Upper lobe of left lung (tissue), 6 donors: Measurements from ENCODE around the gene LPIN1. TPM values are rescaled to one million over a fixed set of nuclear protein-coding genes. Genes with fewer than 3 reads are reported as not detected.
A peak's percentile ranks its signal among the peaks of the same experiment; 100 is the strongest.

ENCODE experiments used
- ATAC-seq, 2 donors: fragments of 200-7000 bp; cut with Tn5 transposase; one replicate each; pipeline ENCODE4 v1.9.1; 2022; ENCODE audit warnings: mild to moderate bottlenecking in 2 of 2, moderate library complexity in 2 of 2; ENCODE audit not compliant: low FRiP score in 2 of 2
- DNase-seq, 2 donors: peaks; one replicate each; pipeline ENCODE4 v3.0.0-alpha.2; 2019 to 2020
- H3K27ac ChIP-seq, 4 donors: fragments of 200-600 bp; sonication (generic); one replicate each; pipeline ENCODE4 v1.5.1; 2016 to 2019
- H3K27me3 ChIP-seq, 4 donors: fragments of 200-600 bp; sonication (generic); one replicate each; pipeline ENCODE4 v1.5.1; 2017 to 2019
- H3K36me3 ChIP-seq, 4 donors: fragments of 200-600 bp; sonication (generic); one replicate each; pipeline ENCODE4 v1.5.1; 2016 to 2019
- H3K4me1 ChIP-seq, 4 donors: fragments of 200-600 bp; sonication (generic); one replicate each; pipeline ENCODE4 v1.5.1; 2018 to 2019
- H3K4me3 ChIP-seq, 4 donors: fragments of 200-600 bp; sonication (generic); one replicate each; pipeline ENCODE4 v1.5.1; 2017 to 2019; ENCODE audit warnings: mild to moderate bottlenecking in 2 of 4, moderate library complexity in 1 of 4
- H3K9me3 ChIP-seq, 4 donors: fragments of 200-600 bp; sonication (generic); one replicate each; pipeline ENCODE4 v1.5.1; 2018 to 2019
- EP300 ChIP-seq, 4 donors: sonication (generic); formaldehyde crosslinking; IDR thresholded peaks; one replicate each; pipeline ENCODE4 v1.5.1; 2017; ENCODE audit warnings: antibody characterized with exemption in 4 of 4, control low read depth in 2 of 4
- POLR2A ChIP-seq, 4 donors: fragments of 450-650 bp; IDR thresholded peaks; one replicate each; pipeline ENCODE4 v1.5.1; 2016 to 2017; ENCODE audit warnings: antibody characterized with exemption in 4 of 4, mild to moderate bottlenecking in 2 of 4
- POLR2AphosphoS5 ChIP-seq, 2 donors: sonication (generic); formaldehyde crosslinking; IDR thresholded peaks; one replicate each; pipeline ENCODE4 v1.5.1; 2017; ENCODE audit warnings: antibody characterized with exemption in 2 of 2
- WGBS, 2 donors: methylation state at CpG; one replicate each; pipeline ENCODE4 v1.1.5; 2017 to 2018; 5-methylcytosine and 5-hydroxymethylcytosine counted together
- total RNA-seq, 6 donors: library from RNA; depleted of rRNA in 4 of 6; stranded (reverse); fragments of >200 nt in 4 of 6; gene quantifications; one replicate each; pipeline versions ENCODE4 v1.1.0 to v1.2.1, GENCODE V29; 2016 to 2021
- TF ChIP-seq, protein P1 (sequence below), 6 experiments: fragments of 450-650 bp in 4 of 6; fragments of 200-600 bp in 2 of 6; sonication (generic) in 2 of 6; IDR thresholded peaks; one replicate each; pipeline ENCODE4 v1.5.1; 2016 to 2019; ENCODE audit warnings: antibody characterized with exemption in 6 of 6
- donor health status: DM: no; HTN: no; CAD: no; lungs with moderate emphysema.
- donor health status: DM: no; HTN: yes; CAD: no; lungs with severe emphysema.

The LPIN1 gene
- total RNA-seq, 6 donors from 2014 or later, result 45.9 to 87.0 (median 54.2) TPM

DNA sequence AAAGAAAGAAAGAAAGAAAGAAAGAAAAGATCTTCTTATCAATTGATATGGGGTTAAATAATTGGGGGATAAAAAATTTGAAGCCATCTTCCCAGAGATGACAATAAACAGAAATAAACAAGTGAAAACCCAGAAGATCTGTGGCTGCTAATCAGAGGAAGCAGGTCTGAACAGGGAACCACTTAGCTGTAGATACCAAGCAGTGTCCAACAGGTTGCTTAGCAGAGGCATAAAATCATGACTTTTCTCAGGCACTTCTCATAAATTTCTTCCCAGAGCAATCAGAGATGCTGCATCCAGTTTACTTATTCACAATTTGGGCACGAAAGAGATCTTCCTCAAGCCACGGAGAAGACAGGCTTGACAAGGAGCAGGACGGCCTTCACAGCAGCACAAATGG is 5.7 kb upstream of the LPIN1 start:
- 82 to 90% methylated on average over 3 of the region's 3 CpGs for WGBS, 2 donors
- Histone ChIP-seq H3K27me3 (no peaks in the 10 kb centered on the region), H3K36me3 (no peaks in the 10 kb centered on the region), H3K27ac (no peak overlapping the region), H3K4me1 (peaks cover 21 to 33% (median 24%) of the 10 kb centered on the region in 4 donors), H3K4me3 (no peak overlapping the region), H3K9me3 (no peaks in the 10 kb centered on the region)
- TF ChIP-seq, protein P1, sequence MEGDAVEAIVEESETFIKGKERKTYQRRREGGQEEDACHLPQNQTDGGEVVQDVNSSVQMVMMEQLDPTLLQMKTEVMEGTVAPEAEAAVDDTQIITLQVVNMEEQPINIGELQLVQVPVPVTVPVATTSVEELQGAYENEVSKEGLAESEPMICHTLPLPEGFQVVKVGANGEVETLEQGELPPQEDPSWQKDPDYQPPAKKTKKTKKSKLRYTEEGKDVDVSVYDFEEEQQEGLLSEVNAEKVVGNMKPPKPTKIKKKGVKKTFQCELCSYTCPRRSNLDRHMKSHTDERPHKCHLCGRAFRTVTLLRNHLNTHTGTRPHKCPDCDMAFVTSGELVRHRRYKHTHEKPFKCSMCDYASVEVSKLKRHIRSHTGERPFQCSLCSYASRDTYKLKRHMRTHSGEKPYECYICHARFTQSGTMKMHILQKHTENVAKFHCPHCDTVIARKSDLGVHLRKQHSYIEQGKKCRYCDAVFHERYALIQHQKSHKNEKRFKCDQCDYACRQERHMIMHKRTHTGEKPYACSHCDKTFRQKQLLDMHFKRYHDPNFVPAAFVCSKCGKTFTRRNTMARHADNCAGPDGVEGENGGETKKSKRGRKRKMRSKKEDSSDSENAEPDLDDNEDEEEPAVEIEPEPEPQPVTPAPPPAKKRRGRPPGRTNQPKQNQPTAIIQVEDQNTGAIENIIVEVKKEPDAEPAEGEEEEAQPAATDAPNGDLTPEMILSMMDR (IDR thresholded peaks at IDR 0.05), result no peak
- TF ChIP-seq EP300 (IDR thresholded peaks at IDR 0.05), result no peak
- TF ChIP-seq POLR2A (IDR thresholded peaks at IDR 0.05), result no peak
- TF ChIP-seq POLR2AphosphoS5 (IDR thresholded peaks at IDR 0.05), result no peak
- no peak for ATAC-seq
- DNase-seq, result no peak

DNA sequence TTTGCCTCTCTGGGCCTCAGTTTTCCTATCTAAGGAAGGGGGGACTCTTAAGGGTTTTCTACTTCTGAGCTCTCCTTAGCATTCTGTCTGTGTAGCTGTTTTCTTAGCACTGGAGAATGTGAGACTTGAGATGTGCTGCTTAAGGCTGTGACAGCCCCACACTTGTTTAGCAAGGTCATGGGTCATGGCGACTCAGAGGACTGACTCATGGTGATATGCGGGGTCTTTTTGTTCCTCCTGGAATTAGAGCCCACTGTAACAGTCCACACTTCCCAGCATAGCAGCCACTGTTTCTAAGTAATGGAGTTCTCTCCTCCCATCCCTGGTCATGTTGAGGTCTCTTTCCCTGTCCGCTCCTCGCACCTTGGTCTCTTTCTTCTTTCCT is 4.1 kb upstream of the LPIN1 start:
- Histone ChIP-seq H3K4me3 (no peak overlapping the region), H3K9me3 (no peaks in the 10 kb centered on the region), H3K27ac (no peak overlapping the region), H3K36me3 (no peaks in the 10 kb centered on the region), H3K4me1 (peaks cover 30 to 46% (median 32%) of the 10 kb centered on the region in 4 donors), H3K27me3 (no peaks in the 10 kb centered on the region)
- 86 to 87% methylated on average over 4 of the region's 4 CpGs for WGBS, 2 donors
- ATAC-seq, result no peak
- TF ChIP-seq, protein P1 (IDR thresholded peaks at IDR 0.05), result no peak
- TF ChIP-seq EP300 (IDR thresholded peaks at IDR 0.05), result no peak
- TF ChIP-seq POLR2A (IDR thresholded peaks at IDR 0.05), result no peak
- no peak for DNase-seq

DNA sequence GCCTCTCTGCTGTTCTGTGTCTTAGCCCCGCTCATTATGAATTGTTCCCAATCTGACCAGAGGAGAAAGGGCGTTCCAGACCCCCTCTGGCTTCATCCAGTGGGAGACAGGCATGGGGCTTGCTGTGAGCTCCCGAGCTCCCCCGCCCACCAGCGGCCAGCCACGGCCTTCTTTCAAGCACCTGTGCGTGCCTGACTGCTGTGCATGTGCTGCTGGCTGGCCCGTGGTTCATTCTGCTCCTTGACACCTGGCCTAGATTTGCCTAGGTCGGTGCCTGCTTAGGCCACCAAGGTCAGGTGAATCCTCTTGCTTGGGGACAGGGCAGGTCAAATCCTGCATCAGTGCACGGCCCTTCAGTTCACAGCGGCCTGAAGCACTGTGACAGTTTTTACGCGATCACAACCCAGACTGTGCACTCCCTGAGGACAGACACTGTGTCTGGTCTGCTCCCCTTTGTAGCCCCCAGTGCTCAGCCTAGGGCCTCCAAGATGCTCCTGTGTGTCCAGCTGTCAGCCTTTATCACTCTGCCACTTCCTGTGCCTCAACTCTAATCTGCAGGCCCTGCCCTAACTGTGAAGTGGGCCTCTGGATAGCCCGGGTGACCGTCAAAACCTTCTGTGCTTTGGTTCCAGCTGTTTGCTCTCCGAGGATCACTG is 3.6 kb upstream of the LPIN1 start:
- Histone ChIP-seq H3K27ac (no peak overlapping the region), H3K4me3 (no peak overlapping the region), H3K9me3 (no peaks in the 10 kb centered on the region), H3K27me3 (no peaks in the 10 kb centered on the region), H3K4me1 (peaks cover 35 to 51% (median 38%) of the 10 kb centered on the region in 4 donors), H3K36me3 (no peaks in the 10 kb centered on the region)
- ATAC-seq, result no peak
- peak in 1 of 2 donors; percentile 79 for DNase-seq
- WGBS, 2 donors, result 90 to 91% methylated on average over 12 to 16 of the region's 16 CpGs
- TF ChIP-seq EP300 (IDR thresholded peaks at IDR 0.05) (no peak), POLR2A (IDR thresholded peaks at IDR 0.05) (no peak), POLR2AphosphoS5 (IDR thresholded peaks at IDR 0.05) (no peak)
- TF ChIP-seq, protein P1 (IDR thresholded peaks at IDR 0.05), result no peak

DNA sequence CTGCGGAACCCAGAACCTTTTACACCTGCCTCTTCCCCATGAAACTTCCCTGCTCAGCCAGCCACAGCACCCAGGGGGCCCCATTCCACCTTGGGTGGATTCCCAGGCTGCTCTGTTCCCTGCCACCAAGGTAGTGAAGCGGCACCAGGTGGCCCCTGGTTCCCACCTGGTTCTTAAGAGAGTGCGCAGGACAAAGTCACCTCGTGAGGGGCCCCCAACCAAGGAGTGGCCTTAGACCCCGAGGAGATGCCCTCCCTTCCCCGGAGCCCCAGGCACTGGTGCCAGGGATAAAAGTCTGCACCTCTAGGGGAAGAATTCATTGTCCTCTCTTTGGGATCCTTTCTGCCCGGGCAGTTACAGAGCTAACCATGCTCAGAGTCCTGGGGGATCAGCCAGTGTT is 3.1 kb upstream of the LPIN1 start:
- WGBS, 2 donors, result 84 to 93% methylated on average over 4 to 6 of the region's 7 CpGs
- peak overlapping the region in 2 of 4 donors; percentile 78 to 85 for H3K27ac ChIP-seq
- TF ChIP-seq POLR2A (IDR thresholded peaks at IDR 0.05) (no peak), EP300 (IDR thresholded peaks at IDR 0.05) (no peak), POLR2AphosphoS5 (IDR thresholded peaks at IDR 0.05) (no peak)
- TF ChIP-seq, protein P1 (IDR thresholded peaks at IDR 0.05), result no peak

More for the DNA sequence above, 3.1 kb upstream of the LPIN1 start:
- DNase-seq (no peak), ATAC-seq (no peak)
- no peak overlapping the region for H3K4me3 ChIP-seq
- no peaks in the 10 kb centered on the region for H3K9me3 ChIP-seq
- no peaks in the 10 kb centered on the region for H3K27me3 ChIP-seq
- peaks cover 37 to 53% (median 42%) of the 10 kb centered on the region in 4 donors for H3K4me1 ChIP-seq
- no peaks in the 10 kb centered on the region for H3K36me3 ChIP-seq
